GM12872 (cell line): ENCODE measurements around the gene CLIC2.

Experiments
- CTCF ChIP-seq: IDR thresholded peaks from 3 replicates; pipeline ENCODE4 v1.5.1; 2011; ENCODE audit warnings: low read depth, mild to moderate bottlenecking, low read length, moderate library complexity; ENCODE audit not compliant: insufficient read depth

The CLIC2 gene

GRCh38 chrX:155259752-155260151, 74.7 kb downstream of the CLIC2 start:
- TF ChIP-seq CTCF, result no peak

DNA sequence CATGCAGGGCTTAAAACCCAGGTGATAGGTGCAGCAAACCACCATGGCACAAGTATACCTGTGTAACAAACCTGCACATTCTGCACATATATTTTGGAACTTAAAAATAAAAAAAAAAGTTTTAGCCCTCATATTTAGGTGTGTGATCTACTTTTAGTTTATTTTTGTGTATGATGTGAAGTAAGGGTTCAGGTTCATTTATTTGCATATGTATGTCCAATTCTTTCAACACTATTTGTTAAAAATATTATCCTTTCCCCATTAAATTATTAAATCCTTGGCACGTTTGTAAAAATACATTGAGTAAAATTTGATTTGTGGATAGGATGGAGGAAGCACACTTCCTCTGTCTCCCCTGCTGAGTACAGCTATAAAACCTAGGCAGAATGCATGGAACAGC, 83.0 kb downstream of the CLIC2 start:
- TF ChIP-seq CTCF, result no peak

GRCh38 chrX:155247497-155247896, 86.9 kb downstream of the CLIC2 start:
- TF ChIP-seq CTCF, result no peak

- TF ChIP-seq CTCF, result no peak
Observed at GRCh38 chrX:155246748-155247147, 87.7 kb downstream of the CLIC2 start.

DNA sequence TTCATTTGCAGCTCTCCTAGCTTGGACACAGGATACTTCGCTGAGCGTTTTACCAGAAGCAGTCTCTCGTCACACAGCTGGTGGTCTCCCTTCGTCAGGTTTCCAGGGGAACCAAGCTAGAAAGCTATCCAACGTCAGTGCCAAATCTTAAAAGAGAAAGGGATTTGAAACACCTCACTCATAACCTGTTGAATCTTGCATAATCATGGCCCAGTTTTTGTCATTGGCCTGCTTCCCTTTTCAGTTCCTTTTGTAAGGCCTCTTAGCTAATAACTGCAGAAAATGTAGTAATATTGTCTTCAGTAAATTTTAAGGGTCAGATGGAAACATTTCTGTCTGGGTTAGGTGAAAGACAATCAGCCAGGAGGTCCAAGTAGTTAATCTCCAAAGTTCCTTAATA, 92.1 kb downstream of the CLIC2 start:
- TF ChIP-seq CTCF, result no peak

GRCh38 chrX:155237719-155238118, 96.7 kb downstream of the CLIC2 start:
- TF ChIP-seq CTCF, result no peak

DNA sequence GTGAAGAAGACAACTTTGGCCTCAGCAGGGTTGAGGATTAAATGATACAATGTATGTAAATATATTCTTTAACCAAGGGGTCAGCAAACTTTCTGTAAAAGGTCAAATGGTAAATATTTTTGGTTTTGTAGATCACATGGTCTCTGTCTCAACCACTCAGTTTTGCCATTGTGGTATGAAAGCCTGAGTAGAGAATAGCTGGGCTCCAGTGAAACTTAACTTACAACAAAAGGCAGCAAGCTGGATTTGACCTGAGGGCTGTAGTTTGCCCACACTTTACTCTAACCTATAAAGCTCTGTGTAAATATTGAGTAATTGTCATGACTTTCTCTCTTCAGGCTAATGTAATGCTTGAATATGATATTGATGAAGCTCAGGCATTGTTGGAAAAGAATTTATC, 98.5 kb downstream of the CLIC2 start:
- no peak for TF ChIP-seq CTCF

- TF ChIP-seq CTCF, result no peak
Observed at GRCh38 chrX:155231163-155231562, 103.3 kb downstream of the CLIC2 start.
